GM21367 (cell line): ENCODE data around the gene LIN54.
"Not testable (repeated sequence)": the region's sequence is repeated elsewhere in the genome, so short reads cannot be mapped to it uniquely, and the experiment has no call there.

Source experiments
- ATAC-seq: cut with Tn5 transposase; IDR thresholded peaks from one replicate; pipeline ENCODE4 v1.9.1; 2021; ENCODE audit not compliant: unreplicated experiment

LIN54 gene

DNA sequence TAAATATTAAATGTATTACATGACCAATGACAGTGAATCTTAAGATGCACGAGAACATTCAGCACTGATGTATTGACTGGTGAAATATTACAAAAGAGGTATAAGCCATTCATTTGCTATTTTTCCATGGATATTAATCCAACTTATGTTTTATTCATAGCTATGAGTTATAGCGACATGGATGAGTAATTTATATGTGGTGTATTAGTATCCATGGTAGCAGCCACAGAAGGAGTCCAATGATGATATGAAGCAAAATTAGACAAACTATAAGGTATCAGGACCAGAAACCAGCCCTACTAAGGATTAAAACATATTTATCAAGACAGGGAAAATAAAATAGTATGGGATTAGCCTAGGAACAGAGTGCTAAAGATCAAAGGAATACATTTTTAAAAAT, 59.4 kb downstream of the LIN54 start:
- no peak for ATAC-seq

DNA sequence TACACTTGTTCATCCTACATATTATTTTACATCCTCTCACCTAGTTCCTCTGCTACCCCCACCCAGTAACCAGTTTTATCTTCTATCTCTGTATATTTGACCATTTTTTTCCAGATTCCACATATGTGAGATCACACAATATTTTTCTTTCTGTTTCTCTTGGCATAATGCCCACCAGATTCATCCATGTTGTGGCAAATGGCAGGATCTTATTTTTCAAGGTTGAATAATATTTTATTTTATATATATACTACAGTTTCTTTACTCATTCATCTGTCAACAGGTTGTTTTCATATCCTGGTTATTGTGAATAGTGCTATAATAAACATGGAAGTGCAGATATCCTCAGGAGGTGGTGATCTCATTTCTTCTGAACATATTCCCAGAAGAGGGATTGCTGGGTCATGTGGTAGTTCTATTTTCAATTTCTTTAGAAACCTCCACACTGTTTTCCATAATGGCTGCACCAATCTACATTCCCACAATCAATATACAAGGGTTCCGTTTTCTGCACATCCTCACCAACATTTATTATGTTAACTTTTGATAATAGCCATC, 61.9 kb downstream of the LIN54 start:
- ATAC-seq: no peak

- no peak for ATAC-seq
Observed at GRCh38 chr4:82947498-82947897, 63.1 kb downstream of the LIN54 start.

DNA sequence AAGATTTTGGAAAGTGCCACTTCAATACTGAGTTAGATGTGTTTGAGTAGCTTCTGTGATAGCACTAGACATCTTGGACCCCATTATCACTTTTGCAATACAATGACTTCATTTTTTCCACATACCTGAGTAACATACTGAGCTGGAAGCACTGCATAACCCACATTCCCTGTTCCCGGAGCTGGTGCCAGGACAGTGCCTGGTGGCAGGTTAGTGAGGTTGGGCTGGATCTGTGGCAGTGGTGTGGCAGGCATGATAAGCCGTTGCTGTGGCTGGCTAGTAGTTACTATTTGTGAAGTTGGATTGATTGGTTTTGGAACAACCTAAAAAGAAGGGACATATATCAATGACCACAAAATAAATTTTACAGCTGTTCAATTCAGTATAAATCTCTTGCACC, 71.2 kb downstream of the LIN54 start:
- ATAC-seq: no peak

GRCh38 chr4:82934441-82934840, 76.2 kb downstream of the LIN54 start:
- ATAC-seq: no peak

DNA sequence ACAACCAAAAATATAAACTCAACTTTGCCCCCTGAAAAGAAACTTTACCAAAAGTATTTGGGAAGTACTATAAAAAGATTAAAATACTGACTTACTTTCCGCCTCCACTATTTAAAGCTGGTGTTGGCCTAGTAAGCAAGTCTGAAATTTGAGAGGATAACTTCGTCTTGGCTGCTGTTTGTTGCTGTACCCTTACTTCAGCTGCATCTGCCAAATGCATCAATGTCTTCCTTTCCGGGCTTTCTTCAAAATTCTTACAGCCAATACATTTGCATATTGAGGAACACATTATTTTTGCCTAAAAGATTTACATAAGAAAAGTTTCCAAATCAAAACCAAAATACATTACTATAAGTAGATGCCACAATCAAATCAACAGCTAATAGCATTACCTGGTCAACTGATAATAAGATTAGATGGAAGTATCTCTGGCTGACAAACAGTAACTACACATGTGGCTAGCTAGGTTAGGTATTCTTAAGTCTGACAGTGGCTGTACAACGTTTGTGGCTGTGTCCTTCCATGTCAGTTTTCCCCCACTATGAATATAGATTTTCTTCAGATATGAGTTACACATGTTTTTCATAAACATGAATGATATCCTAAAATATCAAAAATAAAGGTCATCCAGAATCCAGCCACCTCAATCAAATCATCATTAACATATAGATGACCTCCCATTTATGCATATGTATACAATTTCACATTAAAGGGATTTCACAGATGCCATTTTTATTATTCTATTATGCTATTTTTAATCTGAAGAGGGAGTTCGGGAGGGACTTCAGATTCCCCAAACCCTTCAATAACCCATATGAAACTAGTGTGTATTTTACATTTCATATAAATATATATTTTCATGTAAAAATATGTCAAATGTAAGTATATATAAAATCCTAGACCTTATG, 79.5 kb downstream of the LIN54 start:
- ATAC-seq: no peak

GRCh38 chr4:82921795-82922194, 88.8 kb downstream of the LIN54 start:
- no peak for ATAC-seq

GRCh38 chr4:82919386-82919785, 91.2 kb downstream of the LIN54 start:
- ATAC-seq: no peak

- ATAC-seq: no peak
Observed at GRCh38 chr4:82918091-82918490, 92.5 kb downstream of the LIN54 start.

GRCh38 chr4:82913968-82914367, 96.7 kb downstream of the LIN54 start:
- not testable (repeated sequence) for ATAC-seq

DNA sequence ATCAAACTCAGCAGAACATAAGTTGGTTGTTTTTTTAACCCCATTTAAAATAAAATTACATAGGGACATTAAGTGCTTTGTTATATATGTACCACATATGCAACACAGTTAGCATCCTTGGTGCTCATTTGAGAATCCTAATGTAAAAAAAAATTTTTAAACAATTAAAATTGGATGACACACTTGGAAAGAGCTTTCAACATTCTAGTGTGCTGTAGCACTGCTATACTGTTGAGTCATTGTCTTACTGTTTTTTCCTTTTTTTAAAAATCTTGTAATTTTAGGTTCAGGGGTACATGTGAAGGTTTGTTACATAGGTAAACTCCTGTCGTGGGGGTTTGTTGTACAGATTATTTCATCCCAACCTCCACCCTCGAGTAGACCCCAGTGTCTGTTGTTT, 97.3 kb downstream of the LIN54 start:
- no peak for ATAC-seq

DNA sequence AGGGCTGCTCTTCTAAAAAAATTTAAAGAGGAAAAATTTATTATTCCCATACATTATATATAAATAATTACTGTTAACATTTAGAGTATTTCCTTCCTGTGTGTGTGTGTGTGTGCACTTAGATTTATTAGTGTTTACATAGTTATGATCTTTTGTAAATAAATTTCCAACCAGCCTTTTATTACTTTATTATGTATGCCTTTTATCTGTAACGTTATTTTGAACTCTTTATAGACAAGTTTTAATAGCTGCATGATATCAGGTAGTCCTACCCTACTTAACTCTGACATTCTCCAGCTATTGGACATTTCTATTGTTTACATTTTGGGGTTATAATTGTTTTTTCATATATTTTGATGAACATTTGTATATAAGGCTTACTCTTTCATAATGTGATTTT, 101.3 kb downstream of the LIN54 start:
- ATAC-seq: no peak

- no peak for ATAC-seq
Observed at GRCh38 chr4:82906469-82906868, 104.2 kb downstream of the LIN54 start.

DNA sequence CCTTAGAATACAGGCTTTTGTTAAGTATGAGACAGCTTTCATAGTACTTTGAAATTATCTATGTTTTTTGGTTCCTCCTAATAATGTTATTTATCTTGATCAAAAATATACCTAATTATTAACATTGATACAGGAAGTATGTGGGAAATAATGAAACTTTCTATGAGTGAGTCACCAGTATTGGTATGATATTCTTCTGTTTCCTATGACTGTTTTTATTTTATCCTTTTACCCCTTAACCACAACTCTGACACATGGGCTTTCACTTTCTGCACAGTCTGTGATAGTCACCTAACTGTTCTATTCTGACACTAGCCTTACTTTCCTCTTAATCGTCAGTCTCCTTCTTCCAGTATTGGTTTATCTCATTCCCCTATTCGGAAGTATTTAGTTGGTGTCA, 105.4 kb downstream of the LIN54 start:
- peak; percentile 51 for ATAC-seq

GRCh38 chr4:82903737-82904136, 106.9 kb downstream of the LIN54 start:
- ATAC-seq: no peak

GRCh38 chr4:82901183-82901718, 109.4 kb downstream of the LIN54 start:
- no peak for ATAC-seq

DNA sequence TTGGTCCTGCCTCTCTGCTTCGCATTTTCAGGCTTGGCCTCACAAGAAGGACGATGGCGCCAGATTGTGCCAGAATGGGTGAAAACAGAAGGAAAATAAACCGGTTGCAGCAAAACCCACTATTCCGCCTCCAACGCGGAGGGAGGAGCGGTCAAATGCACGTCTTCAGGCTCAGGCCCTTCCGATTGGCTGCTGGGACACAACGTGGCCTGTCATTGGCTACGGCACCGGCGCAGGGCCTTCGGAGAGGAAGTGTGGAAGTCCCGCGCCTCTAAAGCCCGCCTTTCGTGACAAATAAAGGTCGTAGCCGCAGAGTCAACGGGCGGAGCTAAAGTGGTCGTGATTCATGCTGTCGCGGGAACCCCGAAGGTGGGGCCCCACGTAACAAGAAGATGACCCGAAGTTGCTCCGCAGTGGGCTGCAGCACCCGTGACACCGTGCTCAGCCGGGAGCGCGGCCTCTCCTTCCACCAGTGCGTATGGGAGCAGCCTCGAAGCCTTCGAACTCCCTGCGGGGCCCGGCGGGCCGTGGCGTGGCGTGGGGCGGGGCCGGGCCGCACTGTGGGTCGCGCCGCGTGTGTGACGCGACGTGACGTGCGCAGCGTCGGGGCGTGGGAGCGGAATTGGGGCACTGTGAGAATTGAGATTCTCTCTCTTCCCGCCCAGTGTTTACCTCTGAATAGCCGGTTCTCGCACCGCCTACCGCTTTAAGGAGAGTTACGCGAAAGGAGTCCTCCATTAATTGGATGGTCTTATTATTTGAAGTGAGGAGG, 110.0 kb downstream of the LIN54 start, which contains the start of gene THAP9:
Gene THAP9, plus strand, starts transcription at position 325 of the 772 bp plus-strand sequence. Its CDS starts 68 bp downstream, at position 393.
- ATAC-seq: peak; percentile 84

DNA sequence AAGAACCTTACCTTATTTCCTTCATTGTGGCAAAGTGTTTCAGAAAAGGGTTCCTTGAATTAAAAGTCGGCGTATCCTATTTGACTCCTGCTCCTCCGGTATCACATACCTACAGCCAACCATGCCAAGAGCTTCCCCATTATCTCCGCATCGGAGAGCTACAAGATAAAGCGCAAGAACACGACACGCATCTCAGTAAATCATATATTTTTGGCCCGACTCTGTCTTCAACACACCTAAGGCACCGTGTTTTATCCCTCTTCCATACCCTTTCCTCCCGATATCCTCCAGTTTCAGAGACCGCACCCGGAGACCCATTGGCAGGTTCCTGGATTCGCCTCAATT, 110.6 kb downstream of the LIN54 start:
- ATAC-seq: peak; percentile 0

- no peak for ATAC-seq
Observed at GRCh38 chr4:82899374-82900065, 111.1 kb downstream of the LIN54 start.

DNA sequence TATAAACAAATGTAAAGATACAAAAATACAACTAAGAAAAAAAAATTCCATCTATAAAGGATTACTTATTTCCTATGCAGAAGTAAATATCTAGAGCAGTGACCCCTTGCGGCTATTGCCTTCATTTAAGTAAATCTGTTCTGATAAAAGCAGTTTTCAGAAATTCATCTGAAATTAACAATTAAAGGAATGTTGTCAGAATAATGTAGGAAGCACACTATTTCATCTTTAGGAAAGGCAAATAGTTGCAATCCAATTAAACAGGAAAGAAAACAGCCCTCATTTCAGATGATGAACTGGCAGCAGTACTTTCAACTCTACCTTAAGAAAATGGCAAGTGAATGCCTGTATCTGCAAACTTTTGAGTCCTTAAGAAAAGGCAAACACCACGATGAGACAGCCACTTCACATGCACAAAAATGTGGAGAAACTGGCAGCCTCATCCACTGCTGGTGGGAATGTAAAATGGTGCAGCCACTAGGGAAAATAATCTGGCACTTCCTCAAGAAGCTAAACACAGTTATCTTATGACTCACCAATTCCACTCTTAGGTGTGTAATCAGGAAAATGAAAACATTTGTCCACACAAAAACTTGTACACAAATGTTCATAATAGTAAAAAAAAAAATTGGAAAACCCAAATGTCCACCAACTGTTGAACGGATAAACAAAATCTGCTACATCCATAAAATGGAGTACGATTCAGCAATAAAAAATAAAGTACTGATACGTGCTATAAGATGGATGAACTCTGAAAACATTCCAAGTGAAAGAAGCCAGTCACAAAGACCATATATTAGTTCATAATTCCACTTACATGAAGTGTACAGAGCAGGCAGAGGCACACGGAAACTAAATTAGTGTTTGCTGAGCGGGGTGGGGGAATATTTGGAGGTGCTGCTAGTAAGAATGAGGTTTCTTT, 112.0 kb downstream of the LIN54 start:
- no peak for ATAC-seq
